KMS-11 (cell line): Measurements from ENCODE around the gene HEXD.

ENCODE experiments used
- H2AFZ ChIP-seq: fragments of 200-600 bp; sonication (generic); 2 replicates; pipeline ENCODE4 v1.6.1; 2016; ENCODE audit warnings: antibody characterized with exemption, mixed run types, low read depth
- H3K27ac ChIP-seq: fragments of 200-600 bp; sonication (generic); 2 replicates; pipeline ENCODE4 v1.6.1; 2016; ENCODE audit warnings: mild to moderate bottlenecking, mixed run types
- H3K27me3 ChIP-seq: fragments of 200-600 bp; sonication (generic); 2 replicates; pipeline ENCODE4 v1.6.1; 2017; ENCODE audit warnings: mild to moderate bottlenecking, low read depth, mixed run types, moderate library complexity; ENCODE audit not compliant: insufficient read depth
- H3K36me3 ChIP-seq: fragments of 200-600 bp; sonication (generic); 2 replicates; pipeline ENCODE4 v1.6.1; 2017; ENCODE audit warnings: mild to moderate bottlenecking, mixed run types; ENCODE audit not compliant: insufficient read depth
- H3K4me1 ChIP-seq: fragments of 200-600 bp; sonication (generic); 2 replicates; pipeline ENCODE4 v1.6.1; 2016; ENCODE audit warnings: mild to moderate bottlenecking, low read depth, mixed run types; ENCODE audit not compliant: poor library complexity, severe bottlenecking
- H3K4me2 ChIP-seq: fragments of 200-600 bp; sonication (generic); 2 replicates; pipeline ENCODE4 v1.7.0; 2016; ENCODE audit warnings: mild to moderate bottlenecking, mixed run types
- H3K4me3 ChIP-seq: fragments of 200-600 bp; sonication (generic); IDR thresholded peaks from 2 replicates; pipeline ENCODE4 v1.6.1; 2017; ENCODE audit warnings: low read depth, low read length, mixed read lengths; ENCODE audit not compliant: insufficient read depth
- H3K79me2 ChIP-seq: fragments of 200-600 bp; sonication (generic); 2 replicates; pipeline ENCODE4 v1.6.1; 2016; ENCODE audit warnings: low read depth, mixed run types; ENCODE audit not compliant: insufficient read depth
- H3K9ac ChIP-seq: fragments of 200-600 bp; sonication (generic); 2 replicates; pipeline ENCODE4 v1.6.1; 2016; ENCODE audit warnings: mild to moderate bottlenecking, mixed run types
- H4K20me1 ChIP-seq: fragments of 200-600 bp; sonication (generic); 2 replicates; pipeline ENCODE4 v1.6.1; 2016; ENCODE audit warnings: mild to moderate bottlenecking, mixed run types; ENCODE audit not compliant: insufficient read depth
- CTCF ChIP-seq: fragments of 200-600 bp; sonication (generic); conservative IDR thresholded peaks from 2 replicates; pipeline ENCODE4 v1.6.1; 2017; ENCODE audit warnings: low read depth, mild to moderate bottlenecking, antibody characterized with exemption, low read length, moderate library complexity, mixed read lengths

The HEXD gene

GRCh38 chr17:82475458-82475857 lies 57.3 kb downstream of the HEXD start:
- Histone ChIP-seq H2AFZ (no peak overlapping the region), H4K20me1 (no peaks in the 10 kb centered on the region), H3K36me3 (no peaks in the 10 kb centered on the region; the same call in 1 of the 2 replicates), H3K9ac (no peak overlapping the region), H3K27me3 (no peaks in the 10 kb centered on the region), H3K79me2 (no peaks in the 10 kb centered on the region), H3K4me1 (peaks cover 27% of the 10 kb centered on the region), H3K4me3 (no peak overlapping the region), H3K27ac (no peak overlapping the region), H3K4me2 (no peak overlapping the region)
- TF ChIP-seq CTCF: no peak

GRCh38 chr17:82477934-82478333 lies 59.8 kb downstream of the HEXD start:
- H3K36me3 ChIP-seq: no peaks in the 10 kb centered on the region; the same call in none of the 2 replicates
- no peak for TF ChIP-seq CTCF

GRCh38 chr17:82479602-82480001 lies 61.5 kb downstream of the HEXD start:
- Histone ChIP-seq H3K4me1 (peaks cover 27% of the 10 kb centered on the region), H3K79me2 (no peaks in the 10 kb centered on the region), H4K20me1 (no peaks in the 10 kb centered on the region), H3K27ac (no peak overlapping the region), H3K4me3 (no peak overlapping the region), H3K9ac (no peak overlapping the region), H3K4me2 (no peak overlapping the region), H3K36me3 (no peaks in the 10 kb centered on the region; the same call in none of the 2 replicates), H3K27me3 (no peaks in the 10 kb centered on the region), H2AFZ (no peak overlapping the region)
- TF ChIP-seq CTCF: no peak

More at GRCh38 chr17:82477934-82478333, 59.8 kb downstream of the HEXD start:
- Histone ChIP-seq H3K9ac (no peak overlapping the region), H3K4me1 (peaks cover 27% of the 10 kb centered on the region), H3K4me3 (no peak overlapping the region), H4K20me1 (no peaks in the 10 kb centered on the region), H3K79me2 (no peaks in the 10 kb centered on the region), H3K27ac (peak overlapping the region; percentile 8; the same call in 1 of the 2 replicates), H3K4me2 (peak overlapping the region; percentile 34; the same call in 1 of the 2 replicates), H2AFZ (no peak overlapping the region), H3K27me3 (no peaks in the 10 kb centered on the region)

- no peak overlapping the region for H3K9ac ChIP-seq
- H3K4me3 ChIP-seq: no peak overlapping the region
- H3K27me3 ChIP-seq: no peaks in the 10 kb centered on the region
- H3K27ac ChIP-seq: no peak overlapping the region
- no peaks in the 10 kb centered on the region; the same call in 1 of the 2 replicates for H3K36me3 ChIP-seq
- peaks cover 27% of the 10 kb centered on the region for H3K4me1 ChIP-seq
- no peaks in the 10 kb centered on the region for H3K79me2 ChIP-seq
- no peak for TF ChIP-seq CTCF
- no peaks in the 10 kb centered on the region for H4K20me1 ChIP-seq
- H3K4me2 ChIP-seq: no peak overlapping the region
- H2AFZ ChIP-seq: no peak overlapping the region
Observed at GRCh38 chr17:82480318-82480717, 62.2 kb downstream of the HEXD start.
